Activated CD4-positive, alpha-beta T cell treated with anti-CD3 and anti-CD28 coated beads for 36 hours (primary cell): ENCODE measurements around the gene TCFL5. TPM values are rescaled to one million over a fixed set of nuclear protein-coding genes. Genes with fewer than 3 reads are reported as not detected.

ENCODE experiments used
- ATAC-seq: fragments of 200-7000 bp; cut with Tn5 transposase; one replicate; pipeline ENCODE4 v1.10.0; 2021; ENCODE audit warnings: mild to moderate bottlenecking, moderate library complexity
- CTCF ChIA-PET: fragments of 350-600 bp; sonication (Branson Sonifier 250); formaldehyde crosslinking; loops from one replicate; lab custom pipeline; 2021; ENCODE audit warnings: antibody characterized with exemption; lab: Charles Lee
- POLR2A ChIA-PET: fragments of 350-600 bp; sonication (Branson Sonifier 250); formaldehyde crosslinking; loops from one replicate; lab custom pipeline; 2021; ENCODE audit warnings: antibody characterized with exemption, inconsistent platforms; lab: Charles Lee
- DNase-seq: peaks from one replicate; pipeline ENCODE4 v3.0.0-alpha.2; 2020
- H3K27ac Mint-ChIP-seq: one replicate; pipeline ENCODE4 v1.8.0; 2021; ENCODE audit warnings: mixed read lengths
- H3K27me3 Mint-ChIP-seq: one replicate; pipeline ENCODE4 v1.8.0; 2021; ENCODE audit warnings: mixed read lengths
- H3K36me3 Mint-ChIP-seq: one replicate; pipeline ENCODE4 v1.8.0; 2021; ENCODE audit warnings: low read depth, mixed read lengths
- H3K4me1 Mint-ChIP-seq: one replicate; pipeline ENCODE4 v1.8.0; 2021; ENCODE audit warnings: mixed read lengths
- H3K4me3 Mint-ChIP-seq: one replicate; pipeline ENCODE4 v1.8.0; 2021; ENCODE audit warnings: mild to moderate bottlenecking, moderate library complexity, mixed read lengths
- H3K9me3 Mint-ChIP-seq: one replicate; pipeline ENCODE4 v1.8.0; 2021; ENCODE audit warnings: low read depth, mixed read lengths
- intact Hi-C, 2 experiments: fragments of 100-400 bp; cut with DNase I in 1 of 2; cut with micrococcal nuclease in 1 of 2; formaldehyde crosslinking; loops; one replicate each; pipeline versions ENCODE4 v1.14.2 to v1.15.1; 2022 to 2024; cut with DNase I, micrococcal nuclease
- total RNA-seq, 2 experiments: library from RNA; stranded (reverse); gene quantifications; one replicate each; pipeline ENCODE4 v1.2.3, GENCODE V29; 2021

The TCFL5 gene
- total RNA-seq, 2 experiments from 2014 or later: 5.2 to 6.6 TPM

- Mint-ChIP-seq H3K4me3 (no peak overlapping the region), H3K27ac (peak overlapping the region; percentile 49), H3K4me1 (peaks cover 24% of the 10 kb centered on the region), H3K9me3 (no peaks in the 10 kb centered on the region), H3K27me3 (no peaks in the 10 kb centered on the region), H3K36me3 (peaks cover 38% of the 10 kb centered on the region)
- ChIA-PET CTCF (interaction anchor here (0.5 to 1.6 kb wide), 6 partner anchors 11 to 751 kb away, joined by 3 to 5 read pairs (median 4); no protein-coding TSS in a partner anchor), POLR2A (interaction anchor here (0.6 kb wide), 1 partner anchor 135 kb away, joined by 3 read pairs; no protein-coding TSS in a partner anchor)
- peak; percentile 49 for DNase-seq
- intact Hi-C loops: no loop called here
- peak; percentile 32 for ATAC-seq
Observed at GRCh38 chr20:62887152-62887859, 25.7 kb upstream of the TCFL5 start.

GRCh38 chr20:62886709-62887058 lies 25.1 kb upstream of the TCFL5 start:
- POLR2A ChIA-PET: no interaction called here
- Mint-ChIP-seq H3K36me3 (peaks cover 35% of the 10 kb centered on the region), H3K27ac (peak overlapping the region; percentile 49), H3K9me3 (no peaks in the 10 kb centered on the region), H3K4me3 (no peak overlapping the region), H3K27me3 (no peaks in the 10 kb centered on the region), H3K4me1 (peaks cover 20% of the 10 kb centered on the region)
- CTCF ChIA-PET: interaction anchor here (1.6 kb wide), 1 partner anchor 17 kb away, joined by 5 read pairs; no protein-coding TSS in a partner anchor
- ATAC-seq: no peak
- no peak for DNase-seq
- intact Hi-C loops: no loop called here

GRCh38 chr20:62885896-62886708 lies 24.5 kb upstream of the TCFL5 start:
- no peak for ATAC-seq
- H3K27me3 Mint-ChIP-seq: no peaks in the 10 kb centered on the region
- H3K27ac Mint-ChIP-seq: no peak overlapping the region
- ChIA-PET POLR2A (no interaction called here), CTCF (interaction anchor here (0.5 kb wide), 1 partner anchor 580 kb away, joined by 3 read pairs; no protein-coding TSS in a partner anchor)
- no peaks in the 10 kb centered on the region for H3K9me3 Mint-ChIP-seq
- intact Hi-C loops: no loop called here
- H3K4me1 Mint-ChIP-seq: peaks cover 14% of the 10 kb centered on the region
- H3K4me3 Mint-ChIP-seq: no peak overlapping the region
- no peak for DNase-seq
- H3K36me3 Mint-ChIP-seq: peaks cover 34% of the 10 kb centered on the region

GRCh38 chr20:62885046-62885895 lies 23.6 kb upstream of the TCFL5 start:
- ChIA-PET POLR2A (interaction anchor here (0.6 kb wide), 1 partner anchor 923 kb away, joined by 3 read pairs; no protein-coding TSS in a partner anchor), CTCF (interaction anchor here (0.5 to 1.2 kb wide), 2 partner anchors 22 to 579 kb away, joined by 3 read pairs; no protein-coding TSS in a partner anchor)
- H3K4me1 Mint-ChIP-seq: peaks cover 9% of the 10 kb centered on the region
- ATAC-seq (no peak), DNase-seq (no peak)
- H3K27ac Mint-ChIP-seq: no peak overlapping the region
- H3K4me3 Mint-ChIP-seq: no peak overlapping the region
- intact Hi-C loops: no loop called here
- H3K36me3 Mint-ChIP-seq: peaks cover 25% of the 10 kb centered on the region
- H3K27me3 Mint-ChIP-seq: no peaks in the 10 kb centered on the region
- H3K9me3 Mint-ChIP-seq: no peaks in the 10 kb centered on the region

- no peaks in the 10 kb centered on the region for H3K27me3 Mint-ChIP-seq
- H3K36me3 Mint-ChIP-seq: peaks cover 22% of the 10 kb centered on the region
- H3K4me3 Mint-ChIP-seq: no peak overlapping the region
- H3K9me3 Mint-ChIP-seq: no peaks in the 10 kb centered on the region
- H3K4me1 Mint-ChIP-seq: peaks cover 9% of the 10 kb centered on the region
- POLR2A ChIA-PET: no interaction called here
- CTCF ChIA-PET: interaction anchor here (1.2 kb wide), 1 partner anchor 22 kb away, joined by 3 read pairs; no protein-coding TSS in a partner anchor
- DNase-seq: no peak
- no peak overlapping the region for H3K27ac Mint-ChIP-seq
- intact Hi-C loops: no loop called here
- ATAC-seq: no peak
Observed at GRCh38 chr20:62884556-62884955, 22.9 kb upstream of the TCFL5 start.

GRCh38 chr20:62882426-62882825 lies 20.8 kb upstream of the TCFL5 start:
- H3K36me3 Mint-ChIP-seq: peaks cover 14% of the 10 kb centered on the region
- H3K27me3 Mint-ChIP-seq: no peaks in the 10 kb centered on the region
- DNase-seq (no peak), ATAC-seq (no peak)
- ChIA-PET POLR2A (no interaction called here), CTCF (no interaction called here)
- no peak overlapping the region for H3K27ac Mint-ChIP-seq
- no peak overlapping the region for H3K4me3 Mint-ChIP-seq
- no peaks in the 10 kb centered on the region for H3K9me3 Mint-ChIP-seq
- peaks cover 11% of the 10 kb centered on the region for H3K4me1 Mint-ChIP-seq
- intact Hi-C loops: no loop called here

GRCh38 chr20:62881662-62882395 lies 20.2 kb upstream of the TCFL5 start:
- no peak overlapping the region for H3K4me3 Mint-ChIP-seq
- CTCF ChIA-PET: interaction anchor here (0.7 kb wide), 1 partner anchor 127 kb away, joined by 5 read pairs; no protein-coding TSS in a partner anchor
- POLR2A ChIA-PET: no interaction called here
- ATAC-seq: no peak
- H3K36me3 Mint-ChIP-seq: peaks cover 13% of the 10 kb centered on the region
- no peaks in the 10 kb centered on the region for H3K9me3 Mint-ChIP-seq
- no peaks in the 10 kb centered on the region for H3K27me3 Mint-ChIP-seq
- peaks cover 9% of the 10 kb centered on the region for H3K4me1 Mint-ChIP-seq
- intact Hi-C loops: no loop called here
- DNase-seq: no peak
- no peak overlapping the region for H3K27ac Mint-ChIP-seq

- H3K27me3 Mint-ChIP-seq: no peaks in the 10 kb centered on the region
- DNase-seq (no peak), ATAC-seq (no peak)
- H3K4me1 Mint-ChIP-seq: peaks cover 5% of the 10 kb centered on the region
- ChIA-PET POLR2A (no interaction called here), CTCF (interaction anchor here (0.7 kb wide), 1 partner anchor 128 kb away, joined by 5 read pairs; no protein-coding TSS in a partner anchor)
- intact Hi-C loops: no loop called here
- H3K9me3 Mint-ChIP-seq: no peaks in the 10 kb centered on the region
- peaks cover 7% of the 10 kb centered on the region for H3K36me3 Mint-ChIP-seq
- H3K27ac Mint-ChIP-seq: no peak overlapping the region
- H3K4me3 Mint-ChIP-seq: no peak overlapping the region
Observed at GRCh38 chr20:62880935-62881661, 19.5 kb upstream of the TCFL5 start.

GRCh38 chr20:62880147-62880934 lies 18.7 kb upstream of the TCFL5 start:
- no peaks in the 10 kb centered on the region for H3K27me3 Mint-ChIP-seq
- CTCF ChIA-PET: no interaction called here
- peaks cover 8% of the 10 kb centered on the region for H3K4me1 Mint-ChIP-seq
- peaks cover 7% of the 10 kb centered on the region for H3K36me3 Mint-ChIP-seq
- no peaks in the 10 kb centered on the region for H3K9me3 Mint-ChIP-seq
- H3K4me3 Mint-ChIP-seq: no peak overlapping the region
- intact Hi-C loops: no loop called here
- DNase-seq (no peak), ATAC-seq (no peak)
- POLR2A ChIA-PET: no interaction called here
- no peak overlapping the region for H3K27ac Mint-ChIP-seq
